B cell (primary cell): ENCODE results near the gene EXD3. TPM values are rescaled to one million over a fixed set of nuclear protein-coding genes. Genes with fewer than 3 reads are reported as not detected.

Experiments used
- ATAC-seq: fragments of 200-7000 bp; cut with Tn5 transposase; one replicate; pipeline ENCODE4 v1.10.0; 2021; ENCODE audit warnings: low read depth, mild to moderate bottlenecking, moderate number of reproducible peaks, moderate library complexity
- CTCF ChIA-PET: fragments of 350-600 bp; sonication (Branson Sonifier 250); formaldehyde crosslinking; loops from one replicate; lab custom pipeline; 2021; ENCODE audit warnings: antibody characterized with exemption, inconsistent platforms; lab: Charles Lee
- POLR2A ChIA-PET: fragments of 350-600 bp; sonication (Branson Sonifier 250); formaldehyde crosslinking; loops from one replicate; lab custom pipeline; 2021; ENCODE audit warnings: antibody characterized with exemption; lab: Charles Lee
- DNase-seq: peaks from one replicate; pipeline ENCODE4 v3.0.0; 2013
- H2AFZ ChIP-seq: 2 replicates; pipeline ENCODE4 v1.6.1; 2012; ENCODE audit warnings: mild to moderate bottlenecking, low read depth, low read length; ENCODE audit not compliant: insufficient read depth, poor library complexity, severe bottlenecking
- H3K27ac ChIP-seq, 2 donors: 1 replicate in 1 of 2; 2 replicates in 1 of 2; pipeline ENCODE4 v1.5.1; 2012 to 2013; ENCODE audit warnings: low read length in 2 of 2, mild to moderate bottlenecking in 2 of 2, moderate library complexity in 1 of 2
- H3K27me3 ChIP-seq, 4 experiments: fragments of 200-600 bp in 1 of 4; sonication (generic) in 1 of 4; replicated peaks in 1 of 4; 1 replicate in 2 of 4; 2 replicates in 2 of 4; pipeline versions ENCODE4 v1.6.1 to v1.7.0; 2013 to 2016; ENCODE audit warnings: low read length in 3 of 4, mild to moderate bottlenecking in 2 of 4, mixed read lengths in 1 of 4, moderate library complexity in 1 of 4; ENCODE audit not compliant: insufficient read depth in 4 of 4, control insufficient read depth in 3 of 4; ENCODE audit errors: control extremely low read depth in 1 of 4
- H3K36me3 ChIP-seq, 2 experiments: replicated peaks in 1 of 2; 1 replicate in 1 of 2; 2 replicates in 1 of 2; pipeline versions ENCODE4 v1.6.1 to v1.7.1; 2013; ENCODE audit warnings: low read length in 1 of 2; ENCODE audit not compliant: insufficient read depth in 2 of 2, control insufficient read depth in 1 of 2; ENCODE audit errors: control extremely low read depth in 1 of 2, extremely low read depth in 1 of 2
- H3K4me1 ChIP-seq, 2 donors: fragments of 200-600 bp in 1 of 2; sonication (generic) in 1 of 2; 1 replicate in 1 of 2; 2 replicates in 1 of 2; pipeline versions ENCODE4 v1.5.1 to v1.6.1; 2013 to 2017; ENCODE audit warnings: low read length in 2 of 2; ENCODE audit not compliant: control insufficient read depth in 2 of 2, insufficient read depth in 2 of 2
- H3K4me2 ChIP-seq: replicated peaks from 2 replicates; pipeline ENCODE3; 2012; ENCODE audit warnings: mild to moderate bottlenecking, low read depth, low read length; ENCODE audit not compliant: poor library complexity, severe bottlenecking
- H3K4me3 ChIP-seq, 5 experiments: fragments of 200-600 bp in 1 of 5; sonication (generic) in 1 of 5; 1 replicate in 3 of 5; 2 replicates in 2 of 5; pipeline versions ENCODE4 v1.5.1 to v1.7.0; 2011 to 2016; ENCODE audit warnings: low read length in 4 of 5, mild to moderate bottlenecking in 4 of 5, low read depth in 2 of 5, control low read depth in 1 of 5, moderate library complexity in 1 of 5; ENCODE audit not compliant: insufficient read depth in 1 of 5; ENCODE audit errors: control extremely low read depth in 1 of 5, extremely low read depth in 1 of 5
- H3K79me2 ChIP-seq: fragments of 200-600 bp; sonication (generic); one replicate; pipeline ENCODE4 v1.6.0; 2016; ENCODE audit warnings: low read length; ENCODE audit not compliant: control insufficient read depth, insufficient read depth
- H3K9ac ChIP-seq: fragments of 200-600 bp; sonication (generic); 2 replicates; pipeline ENCODE4 v1.6.1; 2017; ENCODE audit warnings: mild to moderate bottlenecking, low read length, moderate library complexity
- H3K9me3 ChIP-seq, 3 donors: one replicate each; pipeline versions ENCODE4 v1.6.1 to v1.7.1; 2013; ENCODE audit warnings: low read length in 2 of 3; ENCODE audit not compliant: control insufficient read depth in 2 of 3, insufficient read depth in 1 of 3; ENCODE audit errors: control extremely low read depth in 1 of 3
- H4K20me1 ChIP-seq: 2 replicates; pipeline ENCODE4 v1.6.0; 2012; ENCODE audit warnings: mild to moderate bottlenecking, low read length; ENCODE audit not compliant: insufficient read depth, control insufficient read depth, poor library complexity, severe bottlenecking
- H3K27ac Mint-ChIP-seq: one replicate; pipeline ENCODE4 v1.8.0; 2021; ENCODE audit warnings: mixed read lengths
- H3K27me3 Mint-ChIP-seq: one replicate; pipeline ENCODE4 v1.8.0; 2021; ENCODE audit warnings: mixed read lengths
- H3K4me1 Mint-ChIP-seq: one replicate; pipeline ENCODE4 v1.8.0; 2021; ENCODE audit warnings: mixed read lengths
- H3K4me3 Mint-ChIP-seq: one replicate; pipeline ENCODE4 v1.8.0; 2021; ENCODE audit warnings: mixed read lengths
- H3K9me3 Mint-ChIP-seq: one replicate; pipeline ENCODE4 v1.8.0; 2022; ENCODE audit warnings: mixed read lengths; ENCODE audit not compliant: insufficient read depth
- EZH2 ChIP-seq: IDR thresholded peaks from 2 replicates; pipeline ENCODE4 v1.6.1; 2012; ENCODE audit warnings: borderline replicate concordance, low read depth, mild to moderate bottlenecking, moderate library complexity, low read length; ENCODE audit not compliant: insufficient read depth, poor library complexity, severe bottlenecking
- WGBS: methylation state at CpG from one replicate; pipeline ENCODE4 v1.1.5; 2013; ENCODE audit warnings: missing lambda C conversion rate; ENCODE audit not compliant: insufficient coverage; 5-methylcytosine and 5-hydroxymethylcytosine counted together
- intact Hi-C: fragments of 100-400 bp; cut with micrococcal nuclease; formaldehyde crosslinking; loops from one replicate; pipeline ENCODE4 v1.10.0; 2022
- polyA plus RNA-seq: library from polyadenylated mRNA; depleted of rRNA; stranded (reverse); fragments of >200 nt; gene quantifications from 2 replicates; pipeline ENCODE4 v1.2.3, GENCODE V29; 2012
- total RNA-seq, 2 donors: library from RNA; stranded (reverse); fragments of 120-200 nt in 1 of 2; gene quantifications; 1 replicate in 1 of 2; 2 replicates in 1 of 2; pipeline versions ENCODE4 v1.2.3 to v1.2.4, GENCODE V29; 2013 to 2022
- TF ChIP-seq, protein P1 (sequence below): fragments of 200-600 bp; IDR thresholded peaks from one replicate; pipeline ENCODE4 v1.8.0; 2022; ENCODE audit warnings: antibody characterized with exemption, mild to moderate bottlenecking

Gene EXD3
- total and polyA plus RNA-seq, 2 donors (not counting 1 experiment from before 2014, with no cell fraction given): 22.5 to 23.7 TPM

DNA sequence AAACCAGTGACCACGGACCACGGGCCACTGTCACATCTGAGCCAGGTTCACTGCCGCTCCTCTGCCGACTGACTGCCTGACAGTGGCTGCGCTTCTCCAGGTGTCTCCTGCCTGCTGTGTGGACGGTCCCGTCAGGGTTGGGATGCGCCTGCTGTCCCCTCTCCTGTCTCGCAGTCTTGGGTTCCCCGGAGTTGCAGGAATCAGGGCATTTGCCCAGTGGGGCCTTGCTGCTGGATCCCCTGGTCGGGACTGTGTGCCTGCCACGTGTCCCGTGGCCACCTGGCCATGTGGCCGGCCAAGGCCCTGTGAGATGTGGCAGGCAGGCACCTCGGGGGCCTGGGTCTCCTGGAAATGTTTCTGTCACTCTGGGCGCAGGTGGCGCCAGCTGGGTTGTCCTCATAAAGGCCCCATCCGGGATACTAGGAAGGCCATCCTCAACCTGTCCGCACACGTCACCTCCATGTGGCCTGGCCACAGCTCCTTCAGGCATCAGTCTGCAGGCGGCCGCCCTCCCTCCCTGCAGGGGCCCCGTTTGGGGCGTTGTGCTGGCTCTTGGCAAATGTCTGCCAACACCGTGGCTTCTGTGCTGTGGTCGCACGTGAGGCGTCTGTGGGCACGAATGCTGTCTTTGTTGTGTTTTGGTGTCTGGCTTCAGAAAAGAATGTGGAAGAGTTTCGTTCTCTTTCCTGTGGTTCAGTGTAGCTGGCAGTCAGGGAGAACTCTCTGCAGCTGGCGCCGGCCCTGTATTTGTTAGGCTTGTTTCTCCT, 151.8 kb downstream of the EXD3 start:
- H3K9ac ChIP-seq: no peak overlapping the region
- H3K27me3 ChIP-seq: no peaks in the 10 kb centered on the region
- POLR2A ChIA-PET: no interaction called here
- ATAC-seq (no peak), DNase-seq (no peak)
- TF ChIP-seq EZH2: no peak
- TF ChIP-seq, protein P1, sequence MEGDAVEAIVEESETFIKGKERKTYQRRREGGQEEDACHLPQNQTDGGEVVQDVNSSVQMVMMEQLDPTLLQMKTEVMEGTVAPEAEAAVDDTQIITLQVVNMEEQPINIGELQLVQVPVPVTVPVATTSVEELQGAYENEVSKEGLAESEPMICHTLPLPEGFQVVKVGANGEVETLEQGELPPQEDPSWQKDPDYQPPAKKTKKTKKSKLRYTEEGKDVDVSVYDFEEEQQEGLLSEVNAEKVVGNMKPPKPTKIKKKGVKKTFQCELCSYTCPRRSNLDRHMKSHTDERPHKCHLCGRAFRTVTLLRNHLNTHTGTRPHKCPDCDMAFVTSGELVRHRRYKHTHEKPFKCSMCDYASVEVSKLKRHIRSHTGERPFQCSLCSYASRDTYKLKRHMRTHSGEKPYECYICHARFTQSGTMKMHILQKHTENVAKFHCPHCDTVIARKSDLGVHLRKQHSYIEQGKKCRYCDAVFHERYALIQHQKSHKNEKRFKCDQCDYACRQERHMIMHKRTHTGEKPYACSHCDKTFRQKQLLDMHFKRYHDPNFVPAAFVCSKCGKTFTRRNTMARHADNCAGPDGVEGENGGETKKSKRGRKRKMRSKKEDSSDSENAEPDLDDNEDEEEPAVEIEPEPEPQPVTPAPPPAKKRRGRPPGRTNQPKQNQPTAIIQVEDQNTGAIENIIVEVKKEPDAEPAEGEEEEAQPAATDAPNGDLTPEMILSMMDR: no peak
- H3K79me2 ChIP-seq: peaks cover 36% of the 10 kb centered on the region
- no peak overlapping the region for H2AFZ ChIP-seq
- WGBS: 57% methylated on average over 31 of the region's 32 CpGs
- H3K4me2 ChIP-seq: no peak overlapping the region
- peaks cover 27% of the 10 kb centered on the region for H4K20me1 ChIP-seq
- no peaks in the 10 kb centered on the region for H3K27me3 Mint-ChIP-seq
- intact Hi-C loops: no loop called here
- H3K36me3 ChIP-seq: peaks cover 0 to 19% of the 10 kb centered on the region in 2 experiments
- H3K9me3 ChIP-seq: no peaks in the 10 kb centered on the region
- H3K4me1 Mint-ChIP-seq: peaks cover 47% of the 10 kb centered on the region
- H3K4me3 Mint-ChIP-seq: no peak overlapping the region
- peak overlapping the region; percentile 78 for H3K27ac Mint-ChIP-seq
- no peak overlapping the region for H3K4me3 ChIP-seq
- H3K9me3 Mint-ChIP-seq: no peaks in the 10 kb centered on the region
- peaks cover 29 to 67% of the 10 kb centered on the region in 2 donors for H3K4me1 ChIP-seq
- H3K27ac ChIP-seq: no peak overlapping the region
- CTCF ChIA-PET: no interaction called here

DNA sequence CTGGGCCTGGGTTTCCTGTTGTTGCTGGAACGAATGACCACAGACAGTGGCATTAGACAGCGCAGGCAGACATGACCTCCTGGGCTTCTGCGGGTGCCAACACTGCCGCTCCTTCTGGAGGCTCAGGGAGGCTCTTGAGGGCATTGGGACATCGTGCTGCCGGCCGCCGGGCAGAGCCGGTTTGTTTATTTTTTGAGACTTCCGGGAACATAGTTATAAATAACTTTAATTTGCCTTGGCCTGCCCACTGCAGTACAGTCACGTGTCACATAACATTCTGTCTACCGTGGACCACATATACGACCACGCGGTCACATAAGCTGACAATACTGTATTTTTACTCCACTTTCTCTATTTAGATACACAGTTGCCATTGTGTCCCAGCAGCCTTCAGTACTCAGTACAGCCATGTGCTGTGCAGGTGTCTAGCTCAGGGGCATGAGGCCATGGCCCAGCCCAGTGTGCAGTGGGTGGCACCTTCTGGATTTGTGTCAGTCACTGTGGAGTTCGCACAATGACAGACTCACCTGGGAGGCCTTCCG, 153.7 kb downstream of the EXD3 start:
- Histone ChIP-seq H2AFZ (no peak overlapping the region), H3K4me1 (peaks cover 12 to 49% of the 10 kb centered on the region in 2 donors), H3K79me2 (peaks cover 38% of the 10 kb centered on the region), H3K9ac (peak overlapping the region; percentile 53), H4K20me1 (peaks cover 33% of the 10 kb centered on the region), H3K27ac (peak overlapping the region; percentile 15 to 48), H3K4me3 (peak overlapping the region in 4 of 5 experiments; percentile 33 to 50 (median 45)), H3K4me2 (peak overlapping the region; percentile 64), H3K9me3 (no peaks in the 10 kb centered on the region), H3K36me3 (peaks cover 0 to 24% of the 10 kb centered on the region in 2 experiments), H3K27me3 (no peaks in the 10 kb centered on the region)
- no peak for TF ChIP-seq EZH2
- TF ChIP-seq, protein P1: no peak
- POLR2A ChIA-PET: interaction anchor here (0.7 to 1.8 kb wide), 6 partner anchors 11 to 30 kb away, joined by 3 to 6 read pairs (median 4); partner anchors contain the start of gene TUBB4B
- DNase-seq (peak; percentile 56), ATAC-seq (peak; percentile 37)
- Mint-ChIP-seq H3K27ac (peak overlapping the region; percentile 78), H3K4me1 (peaks cover 30% of the 10 kb centered on the region), H3K4me3 (peak overlapping the region; percentile 69), H3K27me3 (no peaks in the 10 kb centered on the region), H3K9me3 (no peaks in the 10 kb centered on the region)
- WGBS: 81% methylated on average over 16 of the region's 17 CpGs
- intact Hi-C loops: loop anchor here (2.0 kb wide), 1 partner anchor 15 kb away; the partner anchor contains the start of gene NELFB
- CTCF ChIA-PET: interaction anchor here (0.6 to 1.4 kb wide), 4 partner anchors 10 to 234 kb away, joined by 3 to 6 read pairs (median 3); no protein-coding TSS in a partner anchor
